Measurements from ENCODE around the gene KIRREL3. TPM values are rescaled to one million over a fixed set of nuclear protein-coding genes. Genes with fewer than 3 reads are reported as not detected.

KIRREL3 gene
- polyA plus RNA-seq, 1 of the 3 experiments (the other 2 are of a cell fraction), result 3.7 TPM

- Histone ChIP-seq H3K27ac (ENCODE audit: low read depth in 2 of 2, low read length in 1 of 2) (peak overlapping the region in 1 of 2 experiments; percentile 89; a peak in 1 of 4 replicates), H3K4me1 (ENCODE audit: control insufficient read depth in 1 of 2, insufficient read depth in 2 of 2, low read depth in 1 of 2, low read length in 1 of 2) (peaks cover 4 to 41% of the 10 kb centered on the region in 2 experiments), H3K9me2 (no peaks in the 10 kb centered on the region), H3K36me3 (replicated peaks in 1 of 2; ENCODE audit: control insufficient read depth in 1 of 2, insufficient read depth in 2 of 2, low read length in 1 of 2) (no peaks in the 10 kb centered on the region), H3K9ac (no peak overlapping the region), H4K20me1 (ENCODE audit: insufficient read depth) (no peaks in the 10 kb centered on the region), H3K4me3 (ENCODE audit: low read depth in 2 of 2, low read length in 1 of 2) (no peak overlapping the region), H3K27me3 (ENCODE audit: insufficient read depth) (no peaks in the 10 kb centered on the region), H3K79me2 (ENCODE audit: insufficient read depth) (no peaks in the 10 kb centered on the region), H2AFZ (ENCODE audit: low read depth) (no peak overlapping the region), H3F3A (replicated peaks; ENCODE audit: insufficient read depth) (peaks cover 34% of the 10 kb centered on the region), H3K4me2 (no peak overlapping the region), H3K9me3 (no peaks in the 10 kb centered on the region)
- no peak for DNase-seq
- WGBS (ENCODE audit: low lambda C conversion rate), result 91% methylated on average over 5 of the region's 5 CpGs
- TF ChIP-seq TEAD4 (IDR thresholded peaks at IDR 0.05; ENCODE audit: borderline replicate concordance, insufficient read depth) (no peak), REST (IDR thresholded peaks at IDR 0.05; ENCODE audit: low read depth, low read length) (no peak), EZH2phosphoT487 (IDR thresholded peaks at IDR 0.05; ENCODE audit: borderline replicate concordance, low read depth) (no peak), POLR2AphosphoS5 (IDR thresholded peaks at IDR 0.05; ENCODE audit: low read depth, low read length) (no peak), MEF2A (IDR thresholded peaks at IDR 0.05; ENCODE audit: borderline replicate concordance, low read depth) (no peak)
- CTCF ChIA-PET, result no interaction called here
- POLR2A ChIA-PET, result no interaction called here
These were observed 161.8 kb downstream of the KIRREL3 start for GRCh38 chr11:126838779-126839178.

GRCh38 chr11:126837581-126837980, 163.0 kb downstream of the KIRREL3 start:
- Histone ChIP-seq H3K4me3 (ENCODE audit: low read depth in 2 of 2, low read length in 1 of 2) (no peak overlapping the region), H3K4me1 (ENCODE audit: control insufficient read depth in 1 of 2, insufficient read depth in 2 of 2, low read depth in 1 of 2, low read length in 1 of 2) (peaks cover 6 to 43% of the 10 kb centered on the region in 2 experiments), H3K36me3 (replicated peaks in 1 of 2; ENCODE audit: control insufficient read depth in 1 of 2, insufficient read depth in 2 of 2, low read length in 1 of 2) (no peaks in the 10 kb centered on the region), H3K9me3 (no peaks in the 10 kb centered on the region), H3K27ac (ENCODE audit: low read depth in 2 of 2, low read length in 1 of 2) (no peak overlapping the region), H3K9ac (no peak overlapping the region), H4K20me1 (ENCODE audit: insufficient read depth) (no peaks in the 10 kb centered on the region), H3K79me2 (ENCODE audit: insufficient read depth) (no peaks in the 10 kb centered on the region), H3K27me3 (ENCODE audit: insufficient read depth) (no peaks in the 10 kb centered on the region), H3K4me2 (no peak overlapping the region), H3K9me2 (no peaks in the 10 kb centered on the region), H3F3A (replicated peaks; ENCODE audit: insufficient read depth) (peaks cover 34% of the 10 kb centered on the region), H2AFZ (ENCODE audit: low read depth) (no peak overlapping the region)
- POLR2A ChIA-PET, result no interaction called here
- CTCF ChIA-PET, result interaction anchor here (0.5 kb wide), 1 partner anchor 27 kb away, joined by 3 read pairs; no protein-coding TSS in a partner anchor
- DNase-seq, result no peak
- 97% methylated on average over 3 of the region's 3 CpGs for WGBS (ENCODE audit: low lambda C conversion rate)
- no peak for TF ChIP-seq RCOR1 (IDR thresholded peaks at IDR 0.05; ENCODE audit: low read length)
- TF ChIP-seq ELF1 (IDR thresholded peaks at IDR 0.05), result no peak
- no peak for TF ChIP-seq CHD2 (IDR thresholded peaks at IDR 0.05; ENCODE audit: low read length, partially characterized antibody)

Data from SK-N-SH (cell line).